GM12878 (cell line): ENCODE results near the gene RAC2. TPM values are rescaled to one million over a fixed set of nuclear protein-coding genes. Genes with fewer than 3 reads are reported as not detected.

Source experiments
- BCL3 ChIP-seq: IDR thresholded peaks from 2 replicates; pipeline ENCODE4 v1.6.1; 2011; ENCODE audit warnings: borderline replicate concordance, low read depth, mild to moderate bottlenecking, moderate library complexity, low read length; ENCODE audit not compliant: insufficient read depth, poor library complexity, severe bottlenecking
- CEBPB ChIP-seq, 2 experiments: fragments of 150-350 bp in 1 of 2; IDR thresholded peaks; 2 replicates each; pipeline ENCODE4 v1.6.1; 2012 to 2014; ENCODE audit warnings: low read depth in 2 of 2, low read length in 2 of 2, borderline replicate concordance in 1 of 2, inconsistent platforms in 1 of 2
- E4F1 ChIP-seq: fragments of 450-650 bp; IDR thresholded peaks from 2 replicates; pipeline ENCODE4 v1.6.1; 2018; ENCODE audit warnings: borderline replicate concordance, mild to moderate bottlenecking; ENCODE audit not compliant: partially characterized antibody
- IKZF2 ChIP-seq, 2 experiments: fragments of 450-650 bp; IDR thresholded peaks; 2 replicates each; pipeline ENCODE4 v1.6.1; 2017; ENCODE audit warnings: mild to moderate bottlenecking in 2 of 2, moderate library complexity in 2 of 2
- MXI1 ChIP-seq: fragments of 150-350 bp; IDR thresholded peaks from 2 replicates; pipeline ENCODE4 v1.6.1; 2011; ENCODE audit warnings: low read depth, mild to moderate bottlenecking, inconsistent platforms, low read length, improper control_type of control experiment
- PML ChIP-seq: IDR thresholded peaks from 2 replicates; pipeline ENCODE4 v1.6.1; 2012; ENCODE audit warnings: low read length, inconsistent platforms
- WRNIP1 ChIP-seq: IDR thresholded peaks from 2 replicates; pipeline ENCODE4 v1.6.1; 2011; ENCODE audit warnings: low read depth, low read length, improper control_type of control experiment, borderline replicate concordance
- ZNF207 ChIP-seq: fragments of 450-650 bp; IDR thresholded peaks from 2 replicates; pipeline ENCODE4 v1.6.1; 2014; ENCODE audit warnings: antibody characterized with exemption, mild to moderate bottlenecking, borderline replicate concordance
- polyA plus RNA-seq, 11 experiments: library from polyadenylated mRNA; depleted of rRNA in 4 of 11; unstranded in 6 of 11; stranded (reverse) in 5 of 11; fragments of >200 nt; fragmentation: Nextera tagmentation in 4 of 11; fragmentation: Illumina TruSeq in 1 of 11; extraction: Ambion mirVana in 4 of 11; extraction: Trizol in 1 of 11; gene quantifications; 1 replicate in 1 of 11; 2 replicates in 10 of 11; pipeline versions ENCODE4 v1.2.1 to v1.2.3, GENCODE V29; 2011 to 2016; ENCODE audit warnings: inconsistent platforms in 2 of 11, missing spikeins in 2 of 11, low read depth in 1 of 11
- total RNA-seq, 4 experiments: library from RNA; depleted of rRNA in 3 of 4; stranded (reverse); fragments of >200 nt in 3 of 4; fragmentation: Illumina TruSeq in 1 of 4; extraction: Trizol in 1 of 4; gene quantifications; 2 replicates each; pipeline versions ENCODE4 v1.2.1 to v1.2.3, GENCODE V29; 2013 to 2021

The RAC2 gene
- total and polyA plus RNA-seq, 10 of the 15 experiments (the other 5 are each of a cell fraction or from before 2014, with no cell fraction given) = 102 to 386 (median 304) TPM

GRCh38 chr22:37244114-37244921 lies at the start of gene RAC2 (continued):
- TF ChIP-seq E4F1 (no peak), BCL3 (no peak), MXI1 (peak; percentile 78), ZNF207 (0 out of 2 replicates have a peak, but pooled peaks have one; percentile 54), WRNIP1 (no peak), IKZF2 (IDR thresholded peaks at IDR 0.05) (peak; percentile 75 to 77; a peak in 3 of 4 replicates), PML (no peak), CEBPB (IDR thresholded peaks at IDR 0.05; ENCODE audit: borderline replicate concordance in 1 of 2, low read depth in 2 of 2, low read length in 2 of 2) (no peak)
